Astrocyte of the cerebellum (primary cell): ENCODE data around the gene PCDHGA3.
"Not testable (repeated sequence)": the region's sequence is repeated elsewhere in the genome, so short reads cannot be mapped to it uniquely, and the experiment has no call there.

ENCODE experiments used
- DNase-seq: peaks from one replicate; pipeline ENCODE4 v3.0.0-alpha.2; 2011; ENCODE audit warnings: low read depth
- H3K4me3 ChIP-seq: 2 replicates; pipeline ENCODE4 v1.5.1; 2011; ENCODE audit warnings: mild to moderate bottlenecking, low read depth, low read length, moderate library complexity
- CTCF ChIP-seq: IDR thresholded peaks from 2 replicates; pipeline ENCODE4 v1.5.1; 2012; ENCODE audit warnings: low read length, low read depth, moderate library complexity, mild to moderate bottlenecking; ENCODE audit errors: missing control alignments
- in situ Hi-C: cut with HindIII; loops from 2 replicates; pipeline ENCODE4 v1.10.0; 2017; ENCODE audit warnings: low sequenced_read_pairs

PCDHGA3 gene

GRCh38 chr5:141393267-141393666 lies 49.6 kb downstream of the PCDHGA3 start:
- H3K4me3 ChIP-seq = no peak overlapping the region
- TF ChIP-seq CTCF = no peak
- in situ Hi-C loops = no loop called here
- DNase-seq = no peak

- DNase-seq, in situ Hi-C loops, H3K4me3 ChIP-seq: not testable (repeated sequence)
Measured at GRCh38 chr5:141394401-141395187, 51.0 kb downstream of the PCDHGA3 start.
